ENCODE results near the gene TCF4. TPM values are rescaled to one million over a fixed set of nuclear protein-coding genes. Genes with fewer than 3 reads are reported as not detected.

Gene TCF4
- total and polyA plus RNA-seq, 2 of the 13 experiments (the other 11 are each of a cell fraction or from before 2014, with no cell fraction given), result not detected

DNA sequence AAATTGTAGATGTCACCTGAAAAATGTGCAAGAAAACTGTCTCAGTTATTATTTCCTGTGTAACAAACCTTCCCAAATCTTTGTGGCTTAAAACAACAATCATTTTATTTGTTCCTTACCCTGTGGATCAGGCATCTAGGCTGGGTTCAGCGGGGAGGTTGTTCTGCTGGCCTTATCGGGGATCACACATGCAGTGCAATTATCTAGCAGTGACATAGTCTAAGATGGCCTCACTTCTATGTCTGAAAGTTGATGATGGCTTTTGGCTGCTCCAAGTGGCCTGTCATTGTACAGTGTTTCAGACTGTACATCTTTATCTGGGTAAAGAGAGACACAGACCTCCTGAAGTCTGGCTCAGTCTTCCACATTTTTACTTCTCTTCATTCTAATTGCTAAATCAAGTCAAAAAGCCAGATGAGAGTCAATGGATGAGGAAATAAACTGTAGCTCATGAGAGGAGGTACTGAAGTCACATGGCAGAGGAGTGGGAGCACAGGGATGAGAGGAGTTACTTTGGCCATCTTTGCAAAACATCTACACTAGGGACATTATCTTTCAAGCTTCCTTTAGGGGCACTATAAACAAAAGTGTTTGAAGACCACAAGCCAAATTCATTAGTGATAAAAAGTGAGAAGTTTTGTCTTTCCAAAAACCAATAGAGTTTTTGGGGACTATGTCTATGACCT is 385.6 kb downstream of the TCF4 start:
- ChIA-PET POLR2A (no interaction called here), CTCF (ENCODE audit: low intra/inter-chr PET ratio, low total read pairs) (no interaction called here)
- no peak for FAIRE-seq
- Histone ChIP-seq H3K4me1 (ENCODE audit: insufficient read depth, low read length) (no peaks in the 10 kb centered on the region), H3K27ac (ENCODE audit: extremely low read length, insufficient read depth, low read length) (no peak overlapping the region), H3K36me3 (replicated peaks in 1 of 2; ENCODE audit: control insufficient read depth in 1 of 2, insufficient read depth in 2 of 2, low read length in 2 of 2) (no peaks in the 10 kb centered on the region), H3K9ac (ENCODE audit: insufficient read depth, low read depth, low read length) (no peak overlapping the region), H4K20me1 (ENCODE audit: insufficient read depth, low read length) (no peaks in the 10 kb centered on the region), H3K27me3 (ENCODE audit: control insufficient read depth in 1 of 2, insufficient read depth in 2 of 2, low read length in 2 of 2) (no peaks in the 10 kb centered on the region), H3K4me3 (replicated peaks in 1 of 3; ENCODE audit: insufficient read depth in 1 of 3, low read depth in 2 of 3, low read length in 3 of 3) (no peak overlapping the region), H3K79me2 (ENCODE audit: insufficient read depth, low read length) (no peaks in the 10 kb centered on the region), H3K4me2 (ENCODE audit: low read depth, low read length) (no peak overlapping the region), H3K9me3 (ENCODE audit: low read length) (peaks cover 29% of the 10 kb centered on the region), H2AFZ (ENCODE audit: low read length) (no peak overlapping the region)
- no TSS peak for BruUV-seq (replicated peaks)
- ATAC-seq, result no peak
- TF ChIP-seq ZNF331 (CRISPR knock-in tag; IDR thresholded peaks at IDR 0.05) (peak; percentile 88), SNRNP70 (IDR thresholded peaks at IDR 0.05; ENCODE audit: low read depth, low read length) (no peak)
- no peak for DNase-seq (ENCODE audit: low spot score)
- intact Hi-C loops (cut with micrococcal nuclease; ENCODE audit: unreplicated experiment) (no loop called here), in situ Hi-C loops (cut with HindIII; ENCODE audit: extremely low pct_ligation_motif_present, low pct_unique_long_range_greater_than_20kb) (no loop called here)
- WGBS (ENCODE audit: low lambda C conversion rate), result 0% methylated on average over 2 of the region's 2 CpGs

GRCh38 chr18:55199291-55199963 is 388.6 kb downstream of the TCF4 start:
- ATAC-seq, result no peak
- intact Hi-C loops (cut with micrococcal nuclease; ENCODE audit: unreplicated experiment), result no loop called here
- H3K4me2 ChIP-seq (ENCODE audit: low read depth, low read length), result no peak overlapping the region
- TF ChIP-seq POGZ (CRISPR knock-in tag; IDR thresholded peaks at IDR 0.05) (no peak), PBX3 (CRISPR knock-in tag; IDR thresholded peaks at IDR 0.05; ENCODE audit: borderline replicate concordance) (no peak), ZNF281 (CRISPR knock-in tag; IDR thresholded peaks at IDR 0.05; ENCODE audit: borderline replicate concordance) (no peak), ZNF879 (CRISPR knock-in tag; IDR thresholded peaks at IDR 0.05) (no peak)
- TF ChIP-seq, protein P1, sequence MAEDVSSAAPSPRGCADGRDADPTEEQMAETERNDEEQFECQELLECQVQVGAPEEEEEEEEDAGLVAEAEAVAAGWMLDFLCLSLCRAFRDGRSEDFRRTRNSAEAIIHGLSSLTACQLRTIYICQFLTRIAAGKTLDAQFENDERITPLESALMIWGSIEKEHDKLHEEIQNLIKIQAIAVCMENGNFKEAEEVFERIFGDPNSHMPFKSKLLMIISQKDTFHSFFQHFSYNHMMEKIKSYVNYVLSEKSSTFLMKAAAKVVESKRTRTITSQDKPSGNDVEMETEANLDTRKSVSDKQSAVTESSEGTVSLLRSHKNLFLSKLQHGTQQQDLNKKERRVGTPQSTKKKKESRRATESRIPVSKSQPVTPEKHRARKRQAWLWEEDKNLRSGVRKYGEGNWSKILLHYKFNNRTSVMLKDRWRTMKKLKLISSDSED (CRISPR knock-in tag; IDR thresholded peaks at IDR 0.05), result no peak

More at GRCh38 chr18:55199291-55199963, 388.6 kb downstream of the TCF4 start:
- DNase-seq (ENCODE audit: low spot score), result no peak
- no TSS peak for BruUV-seq (replicated peaks)
- no peak for FAIRE-seq
- ChIA-PET POLR2A (no interaction called here), CTCF (ENCODE audit: low intra/inter-chr PET ratio, low total read pairs) (no interaction called here)
- H4K20me1 ChIP-seq (ENCODE audit: insufficient read depth, low read length), result no peaks in the 10 kb centered on the region
- no peaks in the 10 kb centered on the region for H3K36me3 ChIP-seq (replicated peaks in 1 of 2; ENCODE audit: control insufficient read depth in 1 of 2, insufficient read depth in 2 of 2, low read length in 2 of 2)
- no peak overlapping the region for H3K27ac ChIP-seq (ENCODE audit: extremely low read length, insufficient read depth, low read length)
- H3K9me3 ChIP-seq (ENCODE audit: low read length), result peaks cover 24% of the 10 kb centered on the region
- in situ Hi-C loops (cut with HindIII; ENCODE audit: extremely low pct_ligation_motif_present, low pct_unique_long_range_greater_than_20kb), result no loop called here
- WGBS (ENCODE audit: low lambda C conversion rate), result 17% methylated on average over 6 of the region's 7 CpGs
- H3K4me3 ChIP-seq (replicated peaks in 1 of 3; ENCODE audit: insufficient read depth in 1 of 3, low read depth in 2 of 3, low read length in 3 of 3), result no peak overlapping the region
- H3K9ac ChIP-seq (ENCODE audit: insufficient read depth, low read depth, low read length), result no peak overlapping the region
- H3K27me3 ChIP-seq (ENCODE audit: control insufficient read depth in 1 of 2, insufficient read depth in 2 of 2, low read length in 2 of 2), result no peaks in the 10 kb centered on the region
- no peak overlapping the region for H2AFZ ChIP-seq (ENCODE audit: low read length)
- H3K79me2 ChIP-seq (ENCODE audit: insufficient read depth, low read length), result no peaks in the 10 kb centered on the region
- no peaks in the 10 kb centered on the region for H3K4me1 ChIP-seq (ENCODE audit: insufficient read depth, low read length)

Measured in HepG2 (cell line).